GM19324 (cell line): ENCODE data around the gene FCMR.

Source experiments
- ATAC-seq: cut with Tn5 transposase; IDR thresholded peaks from one replicate; pipeline ENCODE4 v1.9.1; 2021; ENCODE audit warnings: mild to moderate bottlenecking, moderate library complexity; ENCODE audit not compliant: unreplicated experiment, low FRiP score

Gene FCMR

GRCh38 chr1:206951318-206952100, 29.8 kb upstream of the FCMR start:
- no peak for ATAC-seq

DNA sequence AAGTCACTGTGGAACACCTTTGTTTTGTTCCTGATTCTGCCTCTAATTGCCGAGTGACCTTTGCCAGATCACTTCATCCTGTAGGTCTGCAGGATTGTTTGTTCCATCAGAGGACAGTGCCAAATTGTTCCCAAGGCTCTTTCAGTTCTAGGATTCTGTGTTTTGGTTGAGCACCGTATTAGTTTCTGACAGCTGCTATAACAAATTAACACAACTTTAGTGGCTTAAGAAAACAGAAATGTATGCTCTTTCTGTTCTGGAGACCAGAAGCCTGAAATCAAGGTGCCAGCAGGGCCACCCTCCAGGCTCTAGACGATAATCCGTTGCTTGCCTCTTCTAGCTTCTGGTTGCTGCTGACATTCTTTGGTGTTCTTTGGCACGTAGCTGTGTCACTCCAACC, 27.9 kb upstream of the FCMR start:
- no peak for ATAC-seq

DNA sequence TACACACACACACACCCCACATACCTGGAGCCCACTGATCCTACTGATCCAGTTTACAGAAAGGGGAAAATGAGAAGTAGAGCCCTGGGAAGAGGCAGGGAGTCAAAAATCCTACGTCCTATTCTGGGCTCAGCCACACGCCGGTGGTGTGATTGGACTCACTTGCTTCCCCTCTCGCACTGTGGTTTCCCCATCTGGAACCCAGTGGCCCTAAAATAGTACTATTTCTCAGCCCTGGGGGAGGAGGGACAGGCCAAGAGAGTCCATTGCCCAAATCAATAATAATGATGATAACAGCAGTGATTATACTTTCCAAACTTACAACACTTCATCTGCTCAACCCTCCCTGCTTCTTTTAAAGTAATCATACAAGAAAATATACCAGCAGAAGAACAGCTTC, 27.5 kb upstream of the FCMR start:
- ATAC-seq = no peak

DNA sequence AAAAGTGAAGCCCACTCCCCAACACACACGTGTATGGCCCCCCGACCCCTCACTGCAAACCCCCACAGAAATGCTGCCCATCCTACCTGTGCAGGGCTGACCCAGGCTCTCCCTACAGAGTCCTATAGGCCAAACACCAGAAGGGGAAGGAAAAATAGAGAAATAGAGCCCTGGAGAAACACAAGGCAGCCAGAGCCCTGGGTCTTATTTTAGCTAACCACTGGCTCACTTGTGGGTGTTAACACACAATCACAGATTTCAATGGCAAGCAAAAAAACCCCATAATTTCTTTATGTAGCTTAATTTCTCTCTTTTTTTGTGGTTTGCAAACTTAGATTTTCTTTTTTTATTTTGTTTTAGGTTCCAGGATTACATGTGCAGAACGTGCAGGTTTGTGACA, 25.5 kb upstream of the FCMR start:
- ATAC-seq = no peak

DNA sequence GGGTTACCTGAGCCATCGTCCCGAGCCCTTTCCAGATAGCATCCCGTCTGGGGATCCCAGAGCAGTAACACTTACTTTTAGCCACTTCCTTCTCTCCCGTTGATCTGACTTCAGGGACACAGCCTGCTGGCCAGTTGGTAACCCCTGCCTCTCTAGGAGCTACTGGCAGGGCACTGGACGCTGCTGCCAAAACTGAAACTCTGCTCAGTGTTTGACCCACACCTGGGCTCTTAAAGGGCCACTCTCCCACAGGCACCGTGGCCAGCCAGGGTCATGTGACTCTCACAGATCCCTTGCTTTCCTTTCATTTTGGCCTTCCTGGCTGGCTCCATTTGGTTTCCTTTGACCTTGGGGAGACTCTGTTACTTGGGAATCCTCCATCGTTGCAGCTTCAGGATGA, 24.5 kb upstream of the FCMR start, which contains the start of gene PIGR:
PIGR (minus strand) TSS at position 206 of the 400 bp plus-strand sequence. CDS start 5,935 bp downstream, outside the sequence.
- no peak for ATAC-seq

- ATAC-seq = no peak
These were observed 24.0 kb upstream of the FCMR start for GRCh38 chr1:206945779-206946178.

DNA sequence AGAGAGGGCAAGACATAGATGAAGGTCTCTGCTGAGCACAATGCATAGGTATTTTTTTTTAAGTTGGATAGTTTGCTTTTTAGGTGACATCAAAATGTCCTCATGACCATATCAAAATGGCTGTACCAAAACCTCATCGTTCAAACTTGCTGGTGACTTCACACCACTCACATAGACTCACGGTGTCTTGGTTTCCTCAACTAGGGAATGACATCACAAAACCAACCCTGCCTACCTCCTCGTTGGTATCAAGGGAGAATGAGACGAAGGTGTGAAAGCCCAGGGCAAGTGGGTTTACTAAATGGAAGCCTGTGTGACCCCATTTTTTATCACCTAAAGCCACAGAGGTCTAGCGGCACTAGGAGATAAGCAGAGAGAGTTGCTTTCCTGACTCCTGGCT, 23.0 kb upstream of the FCMR start:
- no peak for ATAC-seq

DNA sequence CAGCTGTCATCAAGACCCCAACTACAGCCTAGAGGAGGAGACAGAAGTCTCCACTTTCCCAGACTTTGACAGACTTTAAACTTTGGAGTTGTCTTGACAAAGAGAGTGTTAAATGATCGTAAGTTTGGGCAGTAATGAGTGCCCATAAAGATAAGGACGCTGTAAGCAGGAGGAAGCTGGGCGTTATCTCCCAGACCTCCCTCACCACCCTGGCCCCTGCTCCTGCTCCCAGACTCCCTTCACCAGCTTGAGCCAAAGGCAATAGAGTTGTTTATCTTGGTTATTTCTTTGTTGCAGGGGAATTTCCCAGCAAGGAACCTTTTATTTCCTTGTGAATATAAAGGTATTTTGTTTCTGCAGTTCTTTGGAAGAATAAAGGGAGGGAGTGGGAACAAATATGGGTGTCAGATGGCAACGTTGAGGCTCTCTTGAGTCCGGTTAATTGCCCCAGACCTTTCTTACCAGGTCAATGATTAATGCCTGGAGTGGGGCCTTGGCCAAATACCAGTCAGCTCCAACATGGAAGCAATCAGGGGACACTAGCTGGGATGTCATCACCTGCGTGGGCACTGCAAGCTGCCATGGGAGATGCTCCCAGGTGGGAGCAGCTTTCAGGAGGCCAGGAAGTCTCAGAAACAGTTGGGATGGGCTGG, 20.2 kb upstream of the FCMR start:
- ATAC-seq = no peak

DNA sequence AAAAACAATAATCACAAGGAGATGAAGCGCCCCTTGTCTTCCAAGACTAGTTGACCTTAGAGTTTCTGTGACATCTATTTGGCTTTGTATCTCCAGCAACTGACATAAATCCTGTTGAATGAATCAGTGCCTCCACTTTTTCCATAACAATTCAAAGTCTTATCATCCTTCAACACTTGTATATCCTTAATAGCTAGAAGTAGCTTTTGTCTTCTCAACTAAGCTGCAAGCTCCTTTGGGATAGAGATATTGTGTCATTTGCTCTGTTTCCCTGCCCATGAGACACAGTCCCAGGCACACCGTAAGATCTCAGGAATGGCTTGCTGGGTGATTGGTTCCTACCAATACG, 18.8 kb upstream of the FCMR start:
- no peak for ATAC-seq

DNA sequence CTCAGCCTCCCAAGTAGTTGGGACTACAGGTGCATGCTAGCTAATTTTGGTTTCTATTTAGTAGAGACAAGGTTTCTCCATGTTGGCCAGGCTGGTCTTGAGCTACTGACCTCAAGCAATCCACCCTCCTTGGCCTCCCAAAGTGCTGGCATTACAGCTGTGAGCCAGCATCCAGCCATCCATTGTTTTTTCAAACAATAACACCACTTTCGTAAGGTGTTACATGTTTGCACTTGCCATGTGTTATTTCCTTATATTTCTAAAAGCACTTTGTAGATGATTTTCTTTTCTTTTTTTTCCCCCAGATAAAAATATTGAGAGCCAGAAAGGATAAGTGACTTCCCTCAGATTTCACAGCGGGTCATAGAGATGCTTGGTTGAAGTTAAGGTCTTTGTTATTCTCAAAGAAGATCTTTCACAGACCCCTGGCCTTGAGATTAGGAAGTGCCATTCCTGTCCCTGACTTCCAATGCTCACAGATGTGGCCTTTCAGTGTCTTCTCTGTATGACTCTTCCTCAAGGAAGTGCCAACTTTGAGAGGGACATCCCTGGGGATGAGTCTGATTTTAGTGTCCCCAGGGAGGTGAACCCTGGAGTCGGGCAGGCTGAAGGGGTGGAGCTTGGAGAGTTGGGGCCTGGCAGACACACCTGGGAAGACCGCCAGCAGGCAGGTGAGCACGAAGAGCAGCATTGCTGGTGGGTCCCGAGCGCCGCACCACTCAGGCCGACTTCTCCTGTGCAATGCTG, 18.3 kb upstream of the FCMR start:
- no peak for ATAC-seq

DNA sequence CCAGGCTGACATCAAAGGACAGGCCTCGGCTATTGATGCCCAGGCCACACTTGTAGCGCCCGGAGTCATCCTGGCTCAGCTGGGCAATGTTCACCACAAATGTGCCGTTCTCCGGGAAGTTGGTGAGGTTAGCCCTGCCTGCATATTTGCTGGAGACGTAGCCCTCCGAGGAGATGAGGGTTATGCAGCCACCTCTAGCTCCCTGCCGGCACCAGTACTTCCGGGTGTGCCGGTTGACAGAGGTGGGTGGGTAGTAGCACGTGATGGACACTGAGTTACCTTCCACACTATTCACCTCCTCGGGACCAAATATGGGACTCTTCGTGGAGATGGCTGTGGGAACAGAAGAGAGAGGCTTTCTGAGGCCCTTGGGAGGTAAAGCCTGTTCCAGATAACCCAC, 17.4 kb upstream of the FCMR start:
- ATAC-seq = no peak

DNA sequence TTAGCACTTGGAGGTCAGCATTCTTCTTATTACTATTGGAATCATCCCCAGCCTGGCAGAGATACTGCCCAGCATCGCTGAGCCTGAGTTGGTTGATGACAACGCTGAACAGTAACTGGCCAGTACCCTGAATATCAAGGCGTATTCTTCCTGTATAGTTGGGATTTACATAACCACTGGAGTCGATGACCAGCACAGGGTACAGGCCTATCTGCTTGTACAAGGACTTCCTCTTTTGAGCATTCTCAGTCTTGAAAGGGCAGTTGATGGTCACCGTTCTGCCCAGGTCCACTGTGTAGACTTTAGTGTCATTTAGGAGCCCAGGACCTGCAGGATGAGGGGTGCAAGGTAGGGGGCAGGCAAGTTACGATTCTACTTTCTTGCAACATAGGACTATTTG, 15.7 kb upstream of the FCMR start:
- no peak for ATAC-seq

DNA sequence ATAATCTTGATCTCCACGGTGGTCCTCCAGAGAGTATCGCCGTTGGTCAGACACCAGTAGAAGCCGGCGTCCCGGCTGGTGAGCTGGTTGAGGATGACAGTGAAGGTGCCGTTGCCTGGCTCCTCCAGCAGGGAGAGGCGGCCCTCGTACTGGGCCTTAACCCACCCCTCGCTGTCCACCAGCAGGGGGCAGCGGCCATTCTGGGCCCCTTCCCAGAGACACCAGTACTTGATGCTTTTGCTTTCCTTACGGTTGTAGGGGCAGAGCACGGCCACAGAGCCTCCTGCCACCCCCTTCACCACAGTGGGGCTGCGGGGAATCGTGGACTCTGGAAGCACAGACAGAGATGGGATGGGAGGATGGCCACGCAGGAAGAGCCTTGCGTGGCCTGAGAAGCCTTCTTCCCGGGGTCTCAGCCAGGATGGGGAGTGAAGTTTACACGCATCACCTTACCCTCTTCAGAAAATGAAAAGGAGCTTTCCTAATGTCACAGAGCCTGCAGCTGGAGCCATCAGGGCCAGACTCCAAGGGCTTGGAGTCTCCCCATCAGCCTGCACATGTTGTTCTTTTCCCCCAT, 13.8 kb upstream of the FCMR start:
- ATAC-seq = no peak

GRCh38 chr1:206933333-206933945, 11.7 kb upstream of the FCMR start:
- ATAC-seq = no peak

GRCh38 chr1:206932177-206932576, 10.4 kb upstream of the FCMR start:
- no peak for ATAC-seq

DNA sequence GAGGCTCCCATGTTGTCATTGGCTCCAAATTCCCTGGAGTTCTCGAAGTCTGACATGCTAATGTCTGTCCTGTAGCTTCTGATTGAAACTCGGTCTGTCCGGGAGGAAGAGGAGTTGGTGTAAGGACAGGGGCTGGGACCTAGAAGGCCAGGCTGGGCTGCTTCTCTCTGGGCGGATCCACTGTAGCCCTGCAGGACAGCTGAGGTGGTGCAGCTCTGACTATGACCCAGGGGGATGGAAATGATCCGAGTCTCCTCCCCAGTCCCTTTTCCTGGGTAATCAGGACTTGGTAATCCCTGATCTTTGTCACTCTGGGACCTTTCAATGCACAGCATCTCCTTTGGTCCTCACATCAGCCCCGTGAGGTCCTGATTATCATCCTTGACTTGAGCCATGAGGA, 10.0 kb upstream of the FCMR start:
- ATAC-seq = no peak

DNA sequence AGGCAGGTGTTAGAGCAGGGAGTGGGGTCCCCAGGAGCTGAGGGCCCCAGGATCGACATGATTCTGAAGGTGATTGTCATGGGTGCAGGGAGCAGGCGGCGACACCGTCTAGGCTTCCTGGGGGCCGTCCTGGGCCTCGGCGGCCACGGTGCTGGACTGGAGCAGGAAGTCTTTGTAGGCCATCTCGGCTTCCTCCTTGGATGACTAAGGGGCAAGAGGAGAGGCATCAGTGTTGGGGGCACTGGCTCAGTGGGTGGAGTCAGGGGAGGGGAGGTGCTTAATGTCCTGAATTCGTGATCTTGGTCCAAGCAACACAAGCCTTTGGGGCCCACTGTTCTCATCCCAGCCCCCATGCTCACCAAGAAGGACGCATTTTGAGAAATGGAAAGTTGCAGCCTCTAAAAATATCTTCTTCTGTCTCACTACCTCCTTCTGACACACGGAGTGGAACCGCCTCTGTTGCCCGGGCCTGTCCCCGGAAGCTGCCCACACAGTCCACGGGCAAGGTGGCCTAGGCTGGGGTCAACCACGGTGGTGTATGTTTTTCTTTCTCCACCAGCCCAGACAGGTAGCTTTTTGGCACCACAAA, 8.6 kb upstream of the FCMR start:
- peak; percentile 73 for ATAC-seq

DNA sequence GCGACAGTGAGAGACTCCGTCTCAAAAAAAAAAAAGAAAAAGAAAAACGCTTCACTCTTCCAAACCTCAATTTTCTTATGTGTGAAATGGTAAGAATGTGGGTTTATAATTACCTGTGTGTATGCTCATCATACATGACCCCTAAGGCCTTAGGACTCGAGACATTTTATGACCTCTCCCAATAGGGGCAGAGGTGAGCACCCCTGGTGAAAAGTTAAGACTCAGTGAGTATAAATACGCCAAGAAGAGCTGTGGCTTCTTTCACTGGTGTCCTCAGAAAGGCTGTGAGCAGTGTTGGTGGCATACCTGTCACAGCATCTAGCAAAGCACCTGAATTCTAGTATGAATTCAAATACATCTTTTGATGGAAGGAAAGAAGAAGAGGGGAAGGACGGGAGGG, 7.8 kb upstream of the FCMR start:
- no peak for ATAC-seq

DNA sequence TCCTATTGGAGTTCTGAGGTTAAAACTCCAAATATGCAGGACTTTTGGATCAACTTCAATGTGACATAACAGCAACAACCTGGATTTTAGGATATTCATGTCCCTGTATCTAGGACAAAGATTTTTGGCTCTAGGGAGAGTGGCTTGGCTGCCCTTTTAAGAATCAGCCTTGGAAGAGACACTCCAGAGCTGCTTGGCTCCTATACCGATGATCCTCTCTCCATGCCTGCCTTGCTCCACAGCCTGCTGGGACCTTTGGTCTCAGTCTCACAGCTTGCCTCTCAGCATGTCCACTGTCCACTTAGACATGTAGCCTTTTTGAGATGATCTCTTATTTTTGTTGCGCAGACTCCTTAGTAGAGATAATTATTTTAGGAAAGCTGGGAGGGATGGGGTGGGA, 4.5 kb upstream of the FCMR start:
- ATAC-seq = no peak

GRCh38 chr1:206925106-206925736, 3.5 kb upstream of the FCMR start:
- ATAC-seq = peak; percentile 42
